Stimulated activated memory B cell treated with anti-CD40 and anti-IgM and Interleukin-4, amounts not matched to agents 10 μg/mL and 1 μg/mL and 100 μg/mL, for 72 hours (primary cell): Measurements from ENCODE around the gene ANKEF1.
"Not testable (repeated sequence)": the region's sequence is repeated elsewhere in the genome, so short reads cannot be mapped to it uniquely, and the experiment has no call there.

Experiments used
- ATAC-seq: fragments of 150-1000 bp; cut with Tn5 transposase; 2 replicates; pipeline ENCODE4 v1.10.0; 2021
- H3K27ac Mint-ChIP-seq: one replicate; pipeline ENCODE4 v1.8.0; 2022; ENCODE audit warnings: mild to moderate bottlenecking, mixed read lengths
- H3K27me3 Mint-ChIP-seq: one replicate; pipeline ENCODE4 v1.8.0; 2022; ENCODE audit warnings: mixed read lengths
- H3K36me3 Mint-ChIP-seq: one replicate; pipeline ENCODE4 v1.8.0; 2022; ENCODE audit warnings: mixed read lengths
- H3K4me1 Mint-ChIP-seq: one replicate; pipeline ENCODE4 v1.8.0; 2022; ENCODE audit warnings: mixed read lengths
- H3K4me3 Mint-ChIP-seq: one replicate; pipeline ENCODE4 v1.8.0; 2022; ENCODE audit warnings: mild to moderate bottlenecking, moderate library complexity, mixed read lengths
- H3K9me3 Mint-ChIP-seq: one replicate; pipeline ENCODE4 v1.8.0; 2022; ENCODE audit warnings: mixed read lengths

The ANKEF1 gene

DNA sequence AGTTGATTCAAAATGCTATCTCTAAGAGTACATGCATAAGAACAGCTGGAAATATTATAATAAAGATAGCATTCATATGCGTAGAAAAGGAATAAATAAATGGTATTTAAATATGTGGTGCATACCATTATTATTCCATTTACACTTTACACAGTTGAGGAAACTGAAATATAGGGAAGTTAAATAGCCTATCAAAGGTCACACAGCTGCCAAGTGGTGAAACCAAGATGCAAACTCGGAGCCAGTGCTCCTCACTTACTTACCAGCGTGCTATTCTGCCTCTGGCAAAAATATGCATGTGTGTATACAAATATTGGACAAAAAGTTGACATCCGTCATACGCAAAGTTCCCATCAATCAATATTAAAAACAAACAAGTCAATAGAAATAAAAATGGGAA is 22.3 kb upstream of the ANKEF1 start:
- Mint-ChIP-seq H3K4me3 (no peak overlapping the region), H3K27me3 (peaks cover 9% of the 10 kb centered on the region), H3K4me1 (no peaks in the 10 kb centered on the region), H3K27ac (no peak overlapping the region), H3K36me3 (no peaks in the 10 kb centered on the region), H3K9me3 (peaks cover 2% of the 10 kb centered on the region)
- ATAC-seq, result no peak

DNA sequence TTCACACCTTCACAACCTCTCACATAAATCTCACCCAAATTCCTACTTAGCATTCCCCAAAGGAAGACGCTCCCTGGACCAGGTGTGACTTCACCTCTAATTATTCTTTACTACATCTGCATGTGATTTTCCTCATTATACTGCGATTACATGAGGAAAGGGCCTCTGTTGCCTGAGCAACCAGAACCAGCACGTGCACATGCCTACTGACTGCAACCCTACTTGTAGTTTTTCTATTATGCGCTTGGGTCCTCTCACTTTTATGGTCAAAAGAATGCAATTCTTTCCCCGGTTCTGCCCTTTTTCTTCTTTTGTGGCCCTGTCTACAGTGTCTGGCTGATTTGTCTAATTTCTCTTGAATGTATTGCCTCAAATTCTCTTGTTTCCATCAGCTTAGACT is 20.4 kb upstream of the ANKEF1 start:
- Mint-ChIP-seq H3K4me3 (no peak overlapping the region), H3K4me1 (no peaks in the 10 kb centered on the region), H3K9me3 (no peaks in the 10 kb centered on the region), H3K36me3 (no peaks in the 10 kb centered on the region), H3K27ac (no peak overlapping the region), H3K27me3 (peaks cover 9% of the 10 kb centered on the region)
- ATAC-seq, result no peak

DNA sequence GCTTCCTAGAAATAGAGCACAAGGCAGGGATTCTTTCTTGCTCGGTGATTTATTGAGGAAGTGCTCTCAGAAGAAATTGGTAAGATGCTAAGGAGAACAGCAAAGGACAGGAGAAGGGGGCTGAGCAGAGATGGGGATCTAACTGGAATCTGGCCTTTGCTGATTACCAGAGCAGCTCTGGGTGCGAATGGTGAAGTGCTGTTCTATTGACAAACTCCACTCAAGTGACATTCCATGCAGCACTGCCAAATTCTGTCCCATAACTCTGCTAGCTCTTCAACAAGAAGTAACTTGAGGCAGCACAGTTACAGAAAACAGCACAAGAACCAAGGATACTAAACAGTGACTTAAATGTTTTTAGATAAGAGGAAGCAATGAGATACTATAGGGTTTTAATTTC is 13.8 kb upstream of the ANKEF1 start:
- no peaks in the 10 kb centered on the region for H3K4me1 Mint-ChIP-seq
- H3K9me3 Mint-ChIP-seq, result no peaks in the 10 kb centered on the region
- no peak overlapping the region for H3K4me3 Mint-ChIP-seq
- H3K27ac Mint-ChIP-seq, result no peak overlapping the region
- no peak for ATAC-seq
- peaks cover 35% of the 10 kb centered on the region for H3K27me3 Mint-ChIP-seq
- no peaks in the 10 kb centered on the region for H3K36me3 Mint-ChIP-seq

DNA sequence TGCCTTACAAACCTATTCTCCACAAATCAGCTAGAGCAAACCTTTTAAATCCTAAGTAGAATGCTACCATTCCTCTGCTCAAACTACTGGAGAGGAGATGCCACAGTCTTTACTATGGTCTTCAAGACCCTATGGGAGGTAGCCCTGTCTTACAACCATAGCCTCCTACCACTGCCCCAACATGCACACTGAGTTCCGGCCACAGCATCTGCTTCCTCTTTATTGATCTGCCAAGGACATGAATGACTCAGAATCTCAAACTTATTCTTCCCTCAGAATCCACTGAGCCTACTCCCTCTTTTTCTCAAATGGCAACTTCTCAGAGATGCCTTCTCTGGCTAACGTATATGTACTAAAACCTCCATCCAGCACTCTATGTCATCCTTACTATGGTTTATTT is 12.2 kb upstream of the ANKEF1 start:
- no peak for ATAC-seq
- peaks cover 4% of the 10 kb centered on the region for H3K9me3 Mint-ChIP-seq
- no peaks in the 10 kb centered on the region for H3K4me1 Mint-ChIP-seq
- H3K36me3 Mint-ChIP-seq, result no peaks in the 10 kb centered on the region
- H3K4me3 Mint-ChIP-seq, result no peak overlapping the region
- H3K27me3 Mint-ChIP-seq, result peaks cover 50% of the 10 kb centered on the region
- H3K27ac Mint-ChIP-seq, result no peak overlapping the region

DNA sequence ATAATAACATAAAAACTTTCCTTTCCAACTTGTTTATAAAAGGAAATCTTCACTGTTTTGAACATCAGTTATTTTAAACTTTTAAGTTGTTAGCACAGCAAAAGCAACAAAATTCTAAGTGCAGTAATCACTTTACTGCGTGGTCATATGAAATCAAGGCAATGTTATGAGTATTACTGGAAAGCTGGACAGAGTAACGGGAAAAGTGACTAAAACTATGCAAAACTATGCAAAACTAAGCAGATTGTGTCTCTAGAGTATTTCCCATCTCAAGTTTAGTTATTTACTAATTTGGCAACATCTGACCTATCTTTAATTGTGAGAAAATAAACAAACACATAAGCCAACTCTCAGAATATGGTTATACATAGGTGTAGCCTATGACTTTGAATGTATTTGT is 10.9 kb upstream of the ANKEF1 start:
- Mint-ChIP-seq H3K27me3 (peaks cover 58% of the 10 kb centered on the region), H3K9me3 (peaks cover 4% of the 10 kb centered on the region), H3K4me3 (no peak overlapping the region), H3K4me1 (no peaks in the 10 kb centered on the region), H3K27ac (no peak overlapping the region), H3K36me3 (no peaks in the 10 kb centered on the region)
- no peak for ATAC-seq

DNA sequence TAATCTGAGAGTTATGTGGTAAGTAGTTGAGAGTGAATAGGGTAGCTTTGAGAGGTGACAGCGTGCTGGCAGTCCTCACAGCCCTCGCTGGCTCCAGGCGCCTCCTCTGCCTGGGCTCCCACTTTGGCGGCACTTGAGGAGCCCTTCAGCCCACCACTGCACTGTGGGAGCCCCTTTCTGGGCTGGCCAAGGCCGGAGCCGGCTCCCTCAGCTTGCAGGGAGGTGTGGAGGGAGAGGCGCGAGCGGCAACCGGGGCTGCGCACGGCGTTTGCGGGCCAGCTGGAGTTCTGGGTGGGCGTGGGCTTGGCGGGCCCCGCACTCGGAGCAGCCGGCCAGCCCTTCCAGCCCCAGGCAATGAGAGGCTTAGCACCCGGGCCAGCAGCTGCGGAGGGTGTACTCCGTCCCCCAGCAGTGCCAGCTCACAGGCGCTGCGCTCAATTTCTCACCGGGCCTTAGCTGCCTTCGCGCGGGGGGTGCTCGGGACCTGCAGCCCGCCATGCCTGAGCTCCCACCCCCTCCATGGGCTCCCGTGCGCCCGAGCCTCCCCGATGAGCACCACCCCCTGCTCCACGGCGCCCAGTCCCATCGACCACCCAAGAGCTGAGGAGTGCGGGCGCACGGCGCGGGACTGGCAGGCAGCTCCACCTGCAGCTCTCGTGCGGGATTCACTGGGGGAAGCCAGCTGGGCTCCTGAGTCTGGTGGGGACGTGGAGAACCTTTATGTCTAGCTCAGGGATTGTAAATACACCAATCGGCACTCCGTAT is 3.2 kb upstream of the ANKEF1 start:
- peaks cover 20% of the 10 kb centered on the region for H3K27me3 Mint-ChIP-seq
- H3K4me3 Mint-ChIP-seq, result not testable (repeated sequence)

DNA sequence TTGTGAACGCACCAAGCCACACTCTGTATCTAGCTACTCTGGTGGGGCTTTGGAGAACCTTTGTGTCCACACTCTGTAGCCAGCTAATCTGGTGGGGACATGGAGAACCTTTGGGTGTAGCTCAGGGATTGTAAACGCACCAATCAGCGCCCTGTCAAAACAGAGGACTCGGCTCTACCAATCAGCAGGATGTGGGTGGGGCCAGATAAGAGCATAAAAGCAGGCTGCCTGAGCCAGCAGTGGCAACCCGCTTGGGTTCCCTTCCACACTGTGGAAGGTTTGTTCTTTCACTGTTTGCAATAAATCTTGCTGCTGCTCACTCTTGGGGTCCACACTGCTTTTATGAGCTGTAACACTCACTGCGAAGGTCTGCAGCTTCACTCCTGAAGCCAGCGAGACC is 2.5 kb upstream of the ANKEF1 start:
- H3K27me3 Mint-ChIP-seq, result peaks cover 14% of the 10 kb centered on the region
- not testable (repeated sequence) for ATAC-seq, H3K9me3 Mint-ChIP-seq, H3K4me1 Mint-ChIP-seq, H3K4me3 Mint-ChIP-seq, H3K36me3 Mint-ChIP-seq, H3K27ac Mint-ChIP-seq

More for the DNA sequence above, 3.2 kb upstream of the ANKEF1 start:
- H3K36me3 Mint-ChIP-seq, ATAC-seq, H3K27ac Mint-ChIP-seq, H3K9me3 Mint-ChIP-seq, H3K4me1 Mint-ChIP-seq: not testable (repeated sequence)

DNA sequence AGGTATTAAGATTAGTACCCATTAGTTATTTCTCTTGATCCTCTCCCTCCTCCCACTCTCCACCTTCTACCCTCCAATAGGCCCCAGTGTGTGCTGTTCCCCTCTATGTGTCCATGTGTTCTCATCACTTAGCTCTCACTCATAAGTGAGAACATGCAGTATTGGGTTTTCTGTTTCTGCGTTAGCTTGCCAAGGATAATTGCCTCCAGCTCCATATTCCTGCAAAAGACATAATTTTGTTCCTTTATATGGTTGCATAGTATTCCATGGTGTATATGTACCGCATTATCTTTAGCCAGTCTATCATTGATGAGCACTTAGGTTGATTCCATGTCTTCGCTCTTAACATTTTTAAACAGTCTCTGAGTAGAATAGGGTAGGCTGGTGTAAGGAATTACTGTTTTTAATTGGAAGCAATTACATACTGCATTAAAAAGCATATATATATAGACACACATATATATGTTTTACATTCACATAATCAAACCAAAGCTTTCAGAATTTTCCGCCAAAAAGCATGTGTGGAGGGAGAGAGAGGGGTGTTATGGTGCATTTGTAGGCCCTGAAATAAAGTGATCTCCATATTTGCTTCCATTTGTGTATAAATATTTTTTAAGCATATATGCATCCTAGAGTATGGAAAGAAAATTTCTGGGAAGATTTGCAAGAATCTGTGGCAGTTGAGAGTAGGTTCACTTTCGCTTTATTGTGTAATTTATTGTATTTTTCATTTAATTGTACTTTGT is 709 bp upstream of the ANKEF1 start:
- Mint-ChIP-seq H3K9me3 (no peaks in the 10 kb centered on the region), H3K36me3 (no peaks in the 10 kb centered on the region), H3K27ac (no peak overlapping the region), H3K4me1 (no peaks in the 10 kb centered on the region), H3K27me3 (peaks cover 3% of the 10 kb centered on the region), H3K4me3 (no peak overlapping the region)
- ATAC-seq, result no peak

DNA sequence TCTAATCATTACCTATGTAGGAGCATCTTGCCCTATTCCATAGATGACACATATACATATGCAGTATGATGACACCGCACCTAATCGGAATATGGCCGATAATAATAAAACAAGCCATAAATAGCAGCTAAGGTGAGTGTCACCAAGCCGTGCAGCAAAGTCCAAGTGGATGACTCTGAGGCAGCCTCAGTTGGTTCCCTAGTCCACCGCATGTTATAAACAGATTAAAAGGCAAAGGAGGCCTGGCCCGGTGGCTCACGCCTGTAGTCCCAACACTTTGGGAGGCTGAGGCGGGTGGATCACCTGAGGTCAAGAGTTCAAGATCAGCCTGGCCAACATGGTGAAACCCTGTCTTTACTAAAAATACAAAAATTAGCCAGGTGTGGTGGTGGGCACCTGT is 1.5 kb downstream of the ANKEF1 start:
- H3K36me3 Mint-ChIP-seq, H3K27me3 Mint-ChIP-seq, ATAC-seq, H3K27ac Mint-ChIP-seq, H3K9me3 Mint-ChIP-seq, H3K4me3 Mint-ChIP-seq, H3K4me1 Mint-ChIP-seq: not testable (repeated sequence)

DNA sequence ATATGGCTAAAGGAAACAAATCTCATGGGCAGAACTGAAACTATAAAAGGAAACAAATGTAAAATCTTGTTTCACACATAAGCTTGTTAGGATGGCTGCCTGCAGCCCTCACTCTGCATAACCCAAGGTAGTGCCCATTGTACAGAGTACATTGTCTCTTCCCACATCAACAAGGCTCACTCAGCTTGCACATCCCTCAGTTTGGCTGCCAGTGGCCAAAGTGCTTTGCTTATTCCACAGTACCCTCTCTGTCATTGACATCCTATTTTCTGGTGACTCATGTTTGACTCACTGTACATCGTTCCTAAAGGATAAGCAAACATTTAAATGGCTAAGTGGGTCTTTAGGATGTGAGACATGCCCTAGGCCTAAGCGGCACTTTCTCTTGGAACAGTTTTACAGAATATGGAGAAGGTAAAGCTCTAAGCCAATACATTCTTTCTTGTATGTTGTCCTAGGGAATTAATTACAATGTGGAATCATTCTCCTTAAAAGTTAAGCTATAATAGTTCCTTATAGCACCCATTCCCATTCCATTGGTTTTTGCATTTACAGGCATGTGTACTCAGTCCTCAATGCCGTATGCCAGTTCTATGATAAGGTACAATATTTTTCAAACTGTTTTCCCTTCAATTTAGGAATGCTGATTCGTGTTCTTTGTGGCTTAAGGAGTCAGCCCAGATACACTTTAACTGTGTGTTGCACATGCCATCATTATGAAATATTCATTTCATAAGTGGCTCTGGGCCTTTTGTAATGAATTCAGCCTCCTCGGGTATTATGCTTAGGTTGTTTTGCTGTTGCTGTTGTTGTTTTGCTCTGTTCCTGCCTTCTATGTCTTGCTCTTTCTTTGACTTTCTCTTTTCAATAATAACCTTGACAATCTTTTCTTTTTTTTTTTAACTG is 5.5 kb downstream of the ANKEF1 start:
- Mint-ChIP-seq H3K36me3 (peaks cover 6% of the 10 kb centered on the region), H3K4me3 (no peak overlapping the region), H3K9me3 (no peaks in the 10 kb centered on the region), H3K27me3 (no peaks in the 10 kb centered on the region), H3K4me1 (no peaks in the 10 kb centered on the region), H3K27ac (no peak overlapping the region)
- ATAC-seq, result no peak

DNA sequence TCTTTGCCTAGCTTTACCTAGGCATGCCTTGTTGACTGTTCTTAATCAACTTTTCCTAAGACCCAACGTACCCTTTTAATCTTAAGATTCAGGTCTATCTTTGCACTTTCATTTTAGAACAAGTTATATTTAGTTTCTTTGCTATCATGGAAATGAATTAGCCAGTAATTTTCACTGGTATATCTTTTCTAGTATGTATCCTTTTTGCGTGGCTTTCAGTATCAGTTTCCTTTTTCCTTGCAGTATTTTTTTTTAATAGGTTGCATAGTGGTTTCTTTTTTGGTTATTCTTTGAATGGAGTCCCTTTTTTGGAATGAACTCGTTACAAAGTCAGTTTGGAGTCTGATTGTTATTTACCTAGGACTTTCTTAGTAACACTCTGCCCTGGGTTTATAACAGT is 7.3 kb downstream of the ANKEF1 start:
- no peaks in the 10 kb centered on the region for H3K9me3 Mint-ChIP-seq
- no peak overlapping the region for H3K4me3 Mint-ChIP-seq
- H3K27ac Mint-ChIP-seq, result no peak overlapping the region
- no peaks in the 10 kb centered on the region for H3K4me1 Mint-ChIP-seq
- ATAC-seq, result no peak
- no peaks in the 10 kb centered on the region for H3K27me3 Mint-ChIP-seq
- H3K36me3 Mint-ChIP-seq, result peaks cover 6% of the 10 kb centered on the region

DNA sequence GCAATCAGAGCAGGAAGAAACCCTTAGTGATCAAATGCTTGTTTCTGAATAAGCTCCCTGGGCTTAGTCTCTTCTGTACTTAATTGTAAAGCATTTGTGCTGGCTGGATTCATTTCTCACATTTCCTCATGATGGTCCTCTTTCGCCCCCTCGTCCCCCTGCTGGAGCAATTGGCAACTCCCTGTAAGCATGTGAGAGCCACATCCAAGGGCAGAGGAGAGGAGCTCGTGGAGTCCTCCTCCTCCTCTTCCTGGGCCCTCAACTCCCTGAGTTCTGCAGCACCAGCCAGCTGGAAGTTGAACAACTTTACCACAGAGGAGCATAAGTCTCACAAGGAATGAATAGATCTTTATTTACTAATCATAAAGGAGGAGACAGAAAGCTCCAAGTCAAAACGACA is 12.6 kb downstream of the ANKEF1 start:
- no peaks in the 10 kb centered on the region for H3K4me1 Mint-ChIP-seq
- H3K9me3 Mint-ChIP-seq, result no peaks in the 10 kb centered on the region
- peaks cover 19% of the 10 kb centered on the region for H3K36me3 Mint-ChIP-seq
- H3K27me3 Mint-ChIP-seq, result no peaks in the 10 kb centered on the region
- no peak overlapping the region for H3K4me3 Mint-ChIP-seq
- no peak for ATAC-seq
- H3K27ac Mint-ChIP-seq, result no peak overlapping the region

DNA sequence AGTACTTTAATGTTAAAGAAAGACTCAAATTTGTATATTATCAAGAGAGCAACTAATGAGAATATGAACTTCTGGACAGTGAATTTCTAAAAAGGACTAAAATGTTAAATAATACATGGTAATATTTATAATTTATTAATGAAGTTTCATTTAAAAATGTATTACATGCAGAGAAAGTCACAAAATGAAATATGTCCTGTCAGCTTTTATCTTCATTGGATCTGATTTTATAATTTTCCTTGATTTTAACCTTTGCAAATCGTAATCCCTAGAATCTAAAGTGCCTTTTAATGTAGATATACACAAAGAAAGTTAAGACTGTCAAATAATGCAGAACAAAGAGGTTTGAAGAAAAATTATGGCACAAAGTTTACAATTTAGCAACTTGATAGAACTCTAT is 16.4 kb downstream of the ANKEF1 start:
- Mint-ChIP-seq H3K9me3 (no peaks in the 10 kb centered on the region), H3K4me3 (no peak overlapping the region), H3K36me3 (peaks cover 41% of the 10 kb centered on the region), H3K27me3 (no peaks in the 10 kb centered on the region), H3K4me1 (no peaks in the 10 kb centered on the region), H3K27ac (no peak overlapping the region)
- ATAC-seq, result no peak

DNA sequence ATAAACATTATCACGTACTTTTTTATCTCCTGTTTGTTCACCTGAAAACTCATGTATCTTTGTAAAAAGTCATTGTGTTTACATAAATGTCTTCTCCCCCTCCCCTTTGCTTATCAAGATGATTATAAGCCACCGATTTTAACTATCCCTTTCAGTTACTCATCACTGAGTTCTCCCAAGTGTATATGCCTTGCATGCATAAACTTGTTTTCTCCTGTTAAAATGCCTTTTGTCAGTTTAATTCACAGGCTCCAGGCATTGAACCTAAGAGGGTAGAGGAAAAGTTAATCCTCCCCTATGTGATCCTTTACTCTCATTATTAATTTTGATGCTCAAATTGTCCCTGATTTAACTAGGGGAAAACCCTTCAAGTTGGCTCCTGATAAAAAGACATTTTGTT is 24.2 kb downstream of the ANKEF1 start:
- ATAC-seq, result no peak
- peaks cover 32% of the 10 kb centered on the region for H3K36me3 Mint-ChIP-seq
- H3K27me3 Mint-ChIP-seq, result peaks cover 28% of the 10 kb centered on the region
- peaks cover 11% of the 10 kb centered on the region for H3K4me1 Mint-ChIP-seq
- H3K9me3 Mint-ChIP-seq, result no peaks in the 10 kb centered on the region
- H3K27ac Mint-ChIP-seq, result no peak overlapping the region
- H3K4me3 Mint-ChIP-seq, result no peak overlapping the region

DNA sequence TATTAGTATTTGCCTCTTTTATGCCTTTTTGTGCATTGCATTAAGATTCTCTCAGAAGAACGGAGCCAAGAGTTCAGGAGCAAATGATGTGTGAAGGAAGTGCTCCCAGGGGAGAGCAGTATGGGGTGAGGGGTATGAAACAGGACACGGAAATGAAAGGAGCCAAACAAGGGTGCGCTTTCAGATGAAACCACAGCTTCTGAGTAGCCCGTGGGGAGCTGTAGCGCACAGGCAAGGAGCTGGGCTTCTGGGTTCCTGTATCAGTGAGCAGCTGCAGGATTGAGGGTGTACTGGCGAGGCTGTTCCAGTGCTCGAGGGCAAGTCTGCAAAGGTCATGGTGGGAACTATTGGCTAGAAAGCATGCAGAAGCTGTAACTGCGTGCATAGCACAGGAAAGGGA is 25.4 kb downstream of the ANKEF1 start:
- peaks cover 21% of the 10 kb centered on the region for H3K36me3 Mint-ChIP-seq
- no peak overlapping the region for H3K4me3 Mint-ChIP-seq
- no peak overlapping the region for H3K27ac Mint-ChIP-seq
- peaks cover 11% of the 10 kb centered on the region for H3K4me1 Mint-ChIP-seq
- ATAC-seq, result peak; percentile 98
- H3K9me3 Mint-ChIP-seq, result no peaks in the 10 kb centered on the region
- H3K27me3 Mint-ChIP-seq, result peaks cover 41% of the 10 kb centered on the region
